GM18909 (cell line): ENCODE measurements around the gene BCL2L1.
A peak's percentile ranks its signal among the peaks of the same experiment; 100 is the strongest.

ENCODE experiments used
- ATAC-seq: cut with Tn5 transposase; IDR thresholded peaks from one replicate; pipeline ENCODE4 v1.9.1; 2021; ENCODE audit warnings: mild to moderate bottlenecking; ENCODE audit not compliant: unreplicated experiment, poor library complexity

The BCL2L1 gene

GRCh38 chr20:31711179-31712111, 11.2 kb downstream of the BCL2L1 start:
- ATAC-seq, result no peak

DNA sequence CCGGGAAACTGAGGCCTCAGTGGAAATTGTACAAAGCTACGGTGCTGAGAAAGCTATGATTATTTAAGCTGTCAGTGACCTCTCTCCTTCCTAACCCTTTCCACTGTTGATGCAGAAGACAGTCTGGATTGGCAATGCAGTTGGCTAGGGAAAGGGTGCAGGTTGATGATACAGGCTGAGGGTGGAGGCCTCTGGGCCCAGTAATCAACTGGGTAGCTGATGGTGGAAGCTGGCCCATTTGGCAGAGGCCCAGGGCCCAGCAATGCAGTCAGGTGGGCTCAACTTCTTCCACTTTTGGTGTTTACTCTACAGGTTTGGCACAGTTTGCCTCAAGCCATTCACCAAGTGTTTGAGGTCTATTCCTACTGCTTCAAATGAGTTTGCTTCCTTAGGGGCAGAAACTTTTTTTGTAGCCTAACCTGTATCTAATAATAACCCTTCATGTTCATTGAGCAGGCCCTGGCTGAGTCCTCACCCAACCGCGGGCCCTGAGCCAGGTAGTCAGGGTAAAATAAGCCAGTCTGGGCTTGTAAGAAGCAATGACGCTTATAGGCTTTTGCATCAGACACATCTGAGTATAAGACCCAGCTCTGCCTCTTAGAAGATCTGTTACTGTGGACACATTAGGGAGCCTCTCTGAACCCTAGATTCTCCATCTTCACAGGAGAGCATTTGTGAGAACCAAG, 12.1 kb downstream of the BCL2L1 start:
- ATAC-seq, result no peak

- no peak for ATAC-seq
Observed at GRCh38 chr20:31709939-31710338, 12.7 kb downstream of the BCL2L1 start.

- ATAC-seq, result no peak
Observed at GRCh38 chr20:31708736-31709534, 13.7 kb downstream of the BCL2L1 start.

- ATAC-seq, result no peak
Observed at GRCh38 chr20:31707994-31708735, 14.5 kb downstream of the BCL2L1 start.

DNA sequence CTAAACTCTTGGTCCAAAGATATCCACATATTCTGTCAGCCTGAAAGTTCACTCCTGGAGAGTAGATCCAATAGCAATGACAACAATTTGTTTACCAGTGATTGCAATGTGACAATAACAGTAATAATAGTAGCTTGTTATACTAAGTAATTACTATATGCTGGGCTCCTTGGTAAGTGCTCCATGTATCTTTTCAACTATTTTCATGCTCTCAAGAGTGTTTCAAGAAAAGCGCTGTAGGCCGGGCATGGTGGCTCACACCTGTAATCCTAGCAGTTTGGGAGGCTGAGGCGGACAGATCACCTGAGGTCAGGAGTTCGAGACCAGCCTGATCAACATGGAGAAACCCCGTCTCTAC, 15.4 kb downstream of the BCL2L1 start:
- ATAC-seq, result no peak

DNA sequence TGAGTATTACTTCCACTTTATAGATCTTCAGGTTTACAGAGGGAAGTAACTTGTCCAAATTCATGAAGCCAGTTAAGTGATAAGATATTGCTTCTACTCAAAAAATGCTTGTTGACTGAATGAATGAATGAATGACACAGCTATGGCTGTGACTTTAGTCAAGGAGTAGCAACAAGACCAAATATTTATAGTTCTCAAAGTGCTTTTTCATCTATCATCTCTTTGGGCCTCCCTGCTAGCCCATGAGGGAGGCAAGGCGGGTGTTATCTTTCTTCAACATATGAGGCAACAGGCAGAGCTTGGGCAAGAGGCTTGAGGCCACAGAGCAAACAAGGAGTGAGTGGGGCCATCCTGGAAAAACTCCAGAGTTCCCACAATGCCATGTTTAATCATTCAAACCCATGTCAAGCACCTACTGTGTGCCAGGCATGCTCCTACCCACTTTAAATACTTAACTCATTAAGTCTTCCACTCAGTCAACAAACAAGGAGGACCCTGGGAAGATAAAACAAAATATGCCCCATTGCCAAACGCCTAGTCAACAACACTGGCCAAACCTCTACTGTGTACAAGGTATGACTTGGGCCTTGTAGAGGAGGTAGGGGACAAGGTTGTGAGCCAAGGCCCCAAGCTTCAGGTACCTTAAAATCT, 15.9 kb downstream of the BCL2L1 start:
- ATAC-seq, result no peak

DNA sequence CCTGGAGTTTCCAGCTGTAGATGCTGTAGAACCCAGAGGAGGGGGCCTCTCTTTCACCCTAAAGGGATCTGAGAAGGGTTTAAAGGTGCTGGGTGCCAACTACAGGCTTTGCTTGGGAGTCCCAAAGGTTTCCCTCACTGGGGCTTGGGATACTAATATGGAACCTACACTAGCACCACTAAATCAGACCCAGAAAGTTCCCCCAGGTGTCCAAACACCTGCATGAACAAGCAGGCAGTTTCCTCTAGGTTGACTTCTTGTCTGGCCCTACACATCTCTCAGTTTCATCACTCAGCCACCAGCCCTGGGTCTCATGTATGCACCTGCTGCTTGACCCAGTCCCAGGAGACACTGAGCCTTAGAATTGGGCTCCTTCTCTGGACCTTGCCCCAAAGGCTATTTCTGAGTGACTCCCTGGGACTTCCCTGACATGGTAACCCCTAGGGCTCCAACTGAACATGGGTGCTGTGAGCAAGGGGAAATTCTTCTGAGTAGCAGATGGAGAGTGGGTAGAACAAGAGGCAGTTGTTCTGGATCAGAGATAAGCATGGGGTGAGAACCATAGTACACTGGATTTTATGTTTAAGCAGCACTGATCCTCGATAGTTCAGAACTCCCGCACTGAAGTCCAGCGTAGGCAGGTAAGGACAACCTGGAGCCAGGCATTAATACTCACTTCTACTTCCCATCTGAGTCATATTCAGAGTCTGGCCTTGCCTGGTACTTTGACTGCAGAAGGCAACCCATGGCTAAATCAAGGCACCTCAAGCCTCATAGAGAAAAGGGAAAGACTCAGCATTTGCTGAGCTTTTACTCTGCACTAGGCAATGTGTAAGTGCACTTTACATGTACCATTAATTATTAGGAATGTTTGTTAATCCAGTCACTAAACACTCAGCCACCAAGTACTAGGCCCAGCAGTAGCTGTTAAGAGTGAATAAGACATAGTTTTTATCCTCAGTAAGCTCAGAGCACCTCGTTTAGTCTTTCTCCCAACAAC, 16.8 kb downstream of the BCL2L1 start:
- peak; percentile 88 for ATAC-seq

GRCh38 chr20:31705191-31705590, 17.5 kb downstream of the BCL2L1 start:
- no peak for ATAC-seq

- ATAC-seq, result no peak
Observed at GRCh38 chr20:31704225-31705119, 18.2 kb downstream of the BCL2L1 start.

GRCh38 chr20:31701591-31701990, 21.1 kb downstream of the BCL2L1 start:
- ATAC-seq, result no peak

GRCh38 chr20:31700747-31701146, 21.9 kb downstream of the BCL2L1 start:
- ATAC-seq, result no peak

- ATAC-seq, result no peak
Observed at GRCh38 chr20:31699801-31700728, 22.6 kb downstream of the BCL2L1 start.

DNA sequence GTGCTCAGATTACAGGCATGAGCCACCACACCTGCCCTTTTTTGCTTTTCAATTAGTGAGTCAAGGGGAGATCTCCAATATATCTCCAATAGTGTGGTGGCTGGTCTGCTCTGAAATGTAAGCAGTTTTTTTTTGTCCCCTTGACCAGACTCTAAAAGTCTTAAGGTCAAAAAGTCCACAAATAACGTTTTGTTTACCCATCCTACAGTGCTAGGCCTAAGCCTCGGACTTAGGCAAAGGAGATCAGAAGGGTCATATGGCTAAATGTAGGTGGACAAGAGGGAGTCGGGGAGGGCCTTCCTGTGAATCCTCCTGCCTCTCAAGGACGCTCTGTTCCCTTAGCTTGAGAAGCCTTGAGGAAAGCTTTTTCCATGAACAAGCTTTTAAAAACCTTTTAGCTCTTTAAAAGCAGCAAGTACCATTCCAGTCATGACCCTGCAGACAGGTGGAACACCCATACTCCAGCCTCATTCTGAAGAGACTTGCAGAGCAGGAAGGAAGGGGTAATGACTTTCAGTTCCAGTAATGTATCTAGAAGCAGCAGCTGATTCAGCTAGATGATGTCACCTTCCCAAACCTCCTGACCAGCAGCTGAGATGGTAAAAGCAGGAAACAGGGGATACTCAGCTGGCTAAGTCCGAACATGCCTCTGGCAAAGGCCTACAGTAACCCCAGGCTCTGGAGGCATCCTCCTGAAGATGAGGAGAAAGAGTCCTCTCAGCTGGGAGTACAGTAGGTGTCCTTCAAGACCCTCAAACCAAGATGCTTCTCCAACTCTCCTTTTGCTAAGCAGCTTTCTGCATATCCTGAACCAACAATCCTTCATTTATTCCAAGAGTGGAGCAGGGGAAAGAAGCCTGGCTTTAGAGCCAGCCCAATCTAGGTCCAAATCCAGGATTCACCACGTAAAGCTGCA, 23.6 kb downstream of the BCL2L1 start:
- peak; percentile 95 for ATAC-seq

GRCh38 chr20:31698243-31698802, 24.3 kb downstream of the BCL2L1 start:
- ATAC-seq, result no peak
